ENCODE data around the gene UNC5A.

The UNC5A gene

GRCh38 chr5:176814836-176815438, 4.6 kb downstream of the UNC5A start:
- Histone ChIP-seq H3K27ac (no peak overlapping the region), H3K4me3 (ENCODE audit: low read depth, low read length) (no peak overlapping the region), H3K36me3 (replicated peaks) (no peaks in the 10 kb centered on the region), H3K27me3 (replicated peaks) (peaks cover 66% of the 10 kb centered on the region)
- no peak for TF ChIP-seq CTCF (IDR thresholded peaks at IDR 0.05; ENCODE audit: low read depth, low read length, missing control alignments)
- in situ Hi-C loops (cut with HindIII; ENCODE audit: low pct_ligation_motif_present, low sequenced_read_pairs), result no loop called here
- DNase-seq, result no peak

GRCh38 chr5:176816043-176816745, 5.8 kb downstream of the UNC5A start:
- TF ChIP-seq CTCF (IDR thresholded peaks at IDR 0.05; ENCODE audit: low read depth, low read length, missing control alignments), result no peak
- DNase-seq, result no peak
- no peak overlapping the region for H3K4me3 ChIP-seq (ENCODE audit: low read depth, low read length)
- in situ Hi-C loops (cut with HindIII; ENCODE audit: low pct_ligation_motif_present, low sequenced_read_pairs), result no loop called here
- no peak overlapping the region for H3K27ac ChIP-seq
- no peaks in the 10 kb centered on the region for H3K36me3 ChIP-seq (replicated peaks)
- peaks cover 58% of the 10 kb centered on the region for H3K27me3 ChIP-seq (replicated peaks)

GRCh38 chr5:176816791-176817347, 6.5 kb downstream of the UNC5A start:
- Histone ChIP-seq H3K27me3 (replicated peaks) (peaks cover 51% of the 10 kb centered on the region), H3K36me3 (replicated peaks) (no peaks in the 10 kb centered on the region), H3K27ac (no peak overlapping the region), H3K4me3 (ENCODE audit: low read depth, low read length) (no peak overlapping the region)
- no peak for DNase-seq
- no peak for TF ChIP-seq CTCF (IDR thresholded peaks at IDR 0.05; ENCODE audit: low read depth, low read length, missing control alignments)
- in situ Hi-C loops (cut with HindIII; ENCODE audit: low pct_ligation_motif_present, low sequenced_read_pairs), result no loop called here

GRCh38 chr5:176817369-176817840, 7.0 kb downstream of the UNC5A start:
- DNase-seq, result no peak
- H3K36me3 ChIP-seq (replicated peaks), result no peaks in the 10 kb centered on the region
- in situ Hi-C loops (cut with HindIII; ENCODE audit: low pct_ligation_motif_present, low sequenced_read_pairs), result no loop called here
- H3K27me3 ChIP-seq (replicated peaks), result peaks cover 47% of the 10 kb centered on the region
- H3K4me3 ChIP-seq (ENCODE audit: low read depth, low read length), result no peak overlapping the region
- TF ChIP-seq CTCF (IDR thresholded peaks at IDR 0.05; ENCODE audit: low read depth, low read length, missing control alignments), result no peak
- no peak overlapping the region for H3K27ac ChIP-seq

- in situ Hi-C loops (cut with HindIII; ENCODE audit: low pct_ligation_motif_present, low sequenced_read_pairs), result no loop called here
- peak; percentile 64 for TF ChIP-seq CTCF (IDR thresholded peaks at IDR 0.05; ENCODE audit: low read depth, low read length, missing control alignments)
- Histone ChIP-seq H3K27me3 (replicated peaks) (peaks cover 44% of the 10 kb centered on the region), H3K4me3 (ENCODE audit: low read depth, low read length) (peak overlapping the region; percentile 24), H3K36me3 (replicated peaks) (no peaks in the 10 kb centered on the region), H3K27ac (no peak overlapping the region)
- no peak for DNase-seq
Measured at GRCh38 chr5:176817841-176818377, 7.5 kb downstream of the UNC5A start.
